ENCODE measurements around the gene OLA1.

DNA sequence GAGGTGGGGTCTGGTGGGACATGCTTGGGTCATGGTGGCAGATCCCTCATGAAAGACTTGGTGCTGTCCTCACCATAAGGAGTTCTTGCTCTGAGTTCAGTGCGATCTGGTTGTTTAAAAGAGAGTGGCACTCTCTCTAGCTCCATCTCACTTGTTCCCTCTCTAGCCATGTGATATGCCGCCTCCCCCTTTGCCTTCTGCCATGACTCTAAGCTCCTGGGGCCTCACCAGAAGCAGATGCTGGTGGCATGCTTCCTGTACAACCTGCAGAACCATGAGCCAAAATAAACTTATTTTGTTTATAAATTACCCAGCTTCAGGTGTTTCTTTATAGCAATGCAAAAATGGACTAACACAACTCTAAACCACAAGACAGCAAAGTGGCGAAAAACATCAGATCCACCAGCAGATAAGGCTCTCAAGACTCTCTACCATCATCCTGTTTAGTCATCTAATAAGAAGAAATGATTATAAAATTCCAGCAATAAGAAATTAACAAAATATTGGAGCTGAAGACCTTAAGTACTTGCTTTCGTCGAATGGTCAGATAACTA lies 75.5 kb downstream of the OLA1 start:
- TF ChIP-seq CTCF (IDR thresholded peaks at IDR 0.05) = no peak
- no peak for TF ChIP-seq EZH2 (IDR thresholded peaks at IDR 0.05; ENCODE audit: borderline replicate concordance, insufficient read depth, low read depth, low read length, poor library complexity, severe bottlenecking)

All from B cell (primary cell).